OCI-LY1 (cell line): ENCODE results near the gene MIOX.

Experiments
- CTCF ChIP-seq: fragments of 200-600 bp; sonication (generic), shearing (Covaris generic); IDR thresholded peaks from 2 replicates; pipeline ENCODE4 v1.5.1; 2017; ENCODE audit warnings: mild to moderate bottlenecking, antibody characterized with exemption, low read length, moderate library complexity, mixed read lengths
- EZH2 ChIP-seq: fragments of 200-600 bp; sonication (generic), shearing (Covaris generic); IDR thresholded peaks from 2 replicates; pipeline ENCODE4 v1.8.0; 2017; ENCODE audit warnings: borderline replicate concordance, mixed run types, mild to moderate bottlenecking, antibody characterized with exemption, low read length, moderate library complexity, mixed read lengths

DNA sequence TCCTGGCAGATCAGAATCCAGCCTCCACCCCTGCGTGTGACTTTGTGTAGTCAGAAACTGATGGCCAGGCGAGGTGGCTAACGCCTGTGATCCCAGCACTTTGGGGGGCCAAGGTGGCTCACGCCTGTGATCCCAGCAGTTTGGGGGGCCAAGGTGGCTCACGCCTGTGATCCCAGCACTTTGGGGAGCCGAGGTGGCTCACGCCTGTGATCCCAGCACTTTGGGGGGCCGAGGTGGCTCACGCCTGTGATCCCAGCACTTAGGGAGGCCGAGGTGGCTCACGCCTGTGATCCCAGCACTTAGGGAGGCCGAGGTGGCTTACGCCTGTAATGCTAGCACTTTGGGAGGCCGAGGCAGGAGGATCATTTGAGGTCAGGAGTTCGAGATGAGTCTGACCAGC, 26.5 kb downstream of the MIOX start:
- TF ChIP-seq CTCF = no peak
- no peak for TF ChIP-seq EZH2
